B cell (primary cell): ENCODE results near the gene ARFGAP1.

ENCODE experiments used
- EZH2 ChIP-seq: IDR thresholded peaks from 2 replicates; pipeline ENCODE4 v1.6.1; 2012; ENCODE audit warnings: borderline replicate concordance, low read depth, mild to moderate bottlenecking, moderate library complexity, low read length; ENCODE audit not compliant: insufficient read depth, poor library complexity, severe bottlenecking
- TF ChIP-seq, protein P1 (sequence below): fragments of 200-600 bp; IDR thresholded peaks from one replicate; pipeline ENCODE4 v1.8.0; 2022; ENCODE audit warnings: antibody characterized with exemption, mild to moderate bottlenecking

DNA sequence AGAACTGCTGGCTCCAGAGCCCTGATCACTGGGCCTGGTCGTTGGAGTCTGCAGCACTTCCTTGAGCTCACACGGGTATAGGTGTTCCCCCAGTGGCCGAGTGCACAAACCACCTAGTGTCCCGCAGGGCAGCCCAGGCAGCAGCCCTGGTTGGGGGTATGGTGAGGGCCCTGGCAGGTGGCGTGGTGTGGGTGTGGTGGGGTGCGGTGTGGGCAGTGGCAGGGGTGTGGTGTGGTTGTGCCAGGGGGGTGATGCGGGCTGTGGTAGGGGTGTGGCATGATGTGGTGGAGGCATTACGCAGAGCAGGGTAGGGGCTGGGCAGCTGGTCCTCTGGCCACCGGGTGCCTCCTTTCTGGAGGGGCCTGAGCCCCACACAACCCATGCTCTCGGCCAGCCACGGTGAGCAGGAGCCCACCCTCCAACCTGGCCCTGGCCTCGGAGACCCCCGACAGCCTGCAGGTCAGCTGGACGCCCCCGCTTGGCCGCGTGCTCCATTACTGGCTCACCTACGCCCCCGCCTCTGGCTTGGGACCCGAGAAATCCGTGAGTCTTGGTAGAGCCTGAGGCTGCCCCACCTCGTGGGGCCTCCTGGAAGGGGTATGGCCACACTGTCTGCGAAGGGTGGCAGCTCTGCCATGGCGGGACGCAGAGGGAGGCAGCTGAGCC, 40.9 kb downstream of the ARFGAP1 start:
- TF ChIP-seq, protein P1, sequence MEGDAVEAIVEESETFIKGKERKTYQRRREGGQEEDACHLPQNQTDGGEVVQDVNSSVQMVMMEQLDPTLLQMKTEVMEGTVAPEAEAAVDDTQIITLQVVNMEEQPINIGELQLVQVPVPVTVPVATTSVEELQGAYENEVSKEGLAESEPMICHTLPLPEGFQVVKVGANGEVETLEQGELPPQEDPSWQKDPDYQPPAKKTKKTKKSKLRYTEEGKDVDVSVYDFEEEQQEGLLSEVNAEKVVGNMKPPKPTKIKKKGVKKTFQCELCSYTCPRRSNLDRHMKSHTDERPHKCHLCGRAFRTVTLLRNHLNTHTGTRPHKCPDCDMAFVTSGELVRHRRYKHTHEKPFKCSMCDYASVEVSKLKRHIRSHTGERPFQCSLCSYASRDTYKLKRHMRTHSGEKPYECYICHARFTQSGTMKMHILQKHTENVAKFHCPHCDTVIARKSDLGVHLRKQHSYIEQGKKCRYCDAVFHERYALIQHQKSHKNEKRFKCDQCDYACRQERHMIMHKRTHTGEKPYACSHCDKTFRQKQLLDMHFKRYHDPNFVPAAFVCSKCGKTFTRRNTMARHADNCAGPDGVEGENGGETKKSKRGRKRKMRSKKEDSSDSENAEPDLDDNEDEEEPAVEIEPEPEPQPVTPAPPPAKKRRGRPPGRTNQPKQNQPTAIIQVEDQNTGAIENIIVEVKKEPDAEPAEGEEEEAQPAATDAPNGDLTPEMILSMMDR = no peak
- TF ChIP-seq EZH2 = no peak
